22Rv1 (cell line): ENCODE measurements around the gene PPCDC.

Experiments
- CTCF ChIP-seq: fragments of 450-650 bp; IDR thresholded peaks from 2 replicates; pipeline ENCODE4 v1.5.1; 2017; ENCODE audit warnings: mild to moderate bottlenecking
- ZFX ChIP-seq: fragments of 450-650 bp; IDR thresholded peaks from 2 replicates; pipeline ENCODE4 v1.6.1; 2017; ENCODE audit warnings: antibody characterized with exemption, borderline replicate concordance

GRCh38 chr15:75095594-75095993 is 72.2 kb downstream of the PPCDC start:
- TF ChIP-seq CTCF (no peak), ZFX (no peak)
